IPS-15b (cell line): Measurements from ENCODE around the gene CACNA2D4.

Experiments used
- H3K27me3 ChIP-seq: one replicate; pipeline ENCODE4 v1.6.1; 2013; ENCODE audit warnings: low read length; ENCODE audit not compliant: control insufficient read depth, insufficient read depth
- H3K36me3 ChIP-seq: one replicate; pipeline ENCODE4 v1.6.1; 2013; ENCODE audit warnings: low read length; ENCODE audit not compliant: control insufficient read depth, insufficient read depth
- H3K4me1 ChIP-seq: one replicate; pipeline ENCODE4 v1.6.1; 2013; ENCODE audit warnings: mild to moderate bottlenecking, low read length; ENCODE audit not compliant: control insufficient read depth, insufficient read depth
- H3K4me3 ChIP-seq: one replicate; pipeline ENCODE4 v1.5.1; 2013; ENCODE audit warnings: low read depth, low read length
- H3K9ac ChIP-seq: one replicate; pipeline ENCODE4 v1.6.1; 2013; ENCODE audit warnings: low read depth, mild to moderate bottlenecking, low read length
- H3K9me3 ChIP-seq: one replicate; pipeline ENCODE4 v1.6.1; 2013; ENCODE audit warnings: mild to moderate bottlenecking, low read length; ENCODE audit not compliant: control insufficient read depth, insufficient read depth

CACNA2D4 gene

DNA sequence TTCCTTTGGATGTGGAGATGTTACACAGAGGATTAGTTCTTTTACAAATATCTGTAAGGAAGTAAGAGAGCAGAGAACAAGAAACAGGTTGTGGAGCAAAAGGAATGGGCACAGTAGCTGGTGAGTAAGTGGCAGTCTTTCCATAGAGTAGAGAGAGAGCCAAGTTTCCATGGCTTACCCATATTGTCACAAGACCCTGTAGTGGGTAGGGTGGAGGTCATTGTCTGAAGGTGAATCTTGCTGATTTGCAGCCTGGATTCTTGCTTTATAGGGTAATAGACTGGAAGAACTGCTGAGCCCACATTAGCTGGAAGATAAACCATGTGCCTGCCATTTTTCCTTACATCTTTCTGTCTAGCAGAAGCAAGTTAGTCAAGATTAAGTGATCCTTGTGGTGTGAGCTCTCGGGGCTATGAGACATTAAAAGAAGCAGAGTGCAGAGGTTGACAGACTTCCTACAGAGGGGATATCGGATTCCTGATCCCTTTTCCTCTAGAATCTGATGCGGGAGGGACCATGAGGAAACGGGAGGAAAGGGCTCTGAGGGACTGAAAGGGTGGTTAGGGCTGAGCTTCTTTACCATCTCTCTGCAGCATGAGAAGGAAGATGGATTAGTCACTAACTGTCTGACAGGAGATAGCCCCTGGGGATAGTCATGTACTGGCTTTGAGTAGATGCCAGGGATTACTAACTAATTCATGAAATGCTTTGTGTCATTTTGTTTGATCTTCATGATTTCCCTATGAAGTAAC, 142.1 kb downstream of the CACNA2D4 start:
- no peaks in the 10 kb centered on the region for H3K4me1 ChIP-seq
- H3K4me3 ChIP-seq = no peak overlapping the region
- no peaks in the 10 kb centered on the region for H3K36me3 ChIP-seq
- H3K27me3 ChIP-seq = no peaks in the 10 kb centered on the region
- no peaks in the 10 kb centered on the region for H3K9me3 ChIP-seq
- no peak overlapping the region for H3K9ac ChIP-seq

- no peaks in the 10 kb centered on the region for H3K4me1 ChIP-seq
- H3K9ac ChIP-seq = no peak overlapping the region
- no peaks in the 10 kb centered on the region for H3K36me3 ChIP-seq
- no peak overlapping the region for H3K4me3 ChIP-seq
- H3K9me3 ChIP-seq = no peaks in the 10 kb centered on the region
- no peaks in the 10 kb centered on the region for H3K27me3 ChIP-seq
Observed at GRCh38 chr12:1773937-1774655, 144.4 kb downstream of the CACNA2D4 start.

DNA sequence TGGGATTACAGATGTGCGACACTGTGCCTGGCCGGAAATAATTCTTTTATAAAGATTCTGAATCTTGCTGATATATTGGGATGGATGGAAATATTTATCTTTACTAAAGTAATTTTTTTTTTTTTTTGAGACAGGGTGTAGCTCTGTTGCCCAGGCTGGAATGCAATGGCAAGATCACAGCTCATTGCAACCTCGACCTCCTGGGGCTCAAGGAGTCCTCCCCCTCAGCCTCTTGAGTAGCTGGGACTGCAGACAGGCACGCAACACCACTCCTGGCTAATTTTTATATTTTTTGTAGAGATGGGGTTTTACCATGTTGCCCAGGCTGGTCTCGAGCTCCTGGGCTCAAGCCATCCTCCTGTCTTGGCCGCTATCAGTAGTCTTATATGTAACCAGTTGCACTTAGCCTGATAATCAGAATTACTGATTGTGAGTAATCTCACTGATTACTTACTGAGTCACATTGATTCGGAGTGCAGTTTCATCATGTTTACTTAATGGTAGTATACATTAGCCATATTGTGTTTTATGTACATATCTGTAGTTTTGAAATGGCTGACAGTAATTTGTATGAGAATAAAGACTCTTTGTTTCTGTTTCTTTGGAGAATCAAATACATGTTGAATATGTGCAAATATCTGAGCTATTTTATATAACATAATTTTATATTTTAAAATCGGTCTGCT, 148.5 kb downstream of the CACNA2D4 start:
- Histone ChIP-seq H3K9me3 (no peaks in the 10 kb centered on the region), H3K9ac (no peak overlapping the region), H3K4me3 (no peak overlapping the region), H3K4me1 (no peaks in the 10 kb centered on the region), H3K27me3 (no peaks in the 10 kb centered on the region), H3K36me3 (no peaks in the 10 kb centered on the region)

GRCh38 chr12:1768615-1769014, 149.8 kb downstream of the CACNA2D4 start:
- H3K9me3 ChIP-seq = no peaks in the 10 kb centered on the region
- no peaks in the 10 kb centered on the region for H3K36me3 ChIP-seq
- H3K27me3 ChIP-seq = no peaks in the 10 kb centered on the region
- no peaks in the 10 kb centered on the region for H3K4me1 ChIP-seq
- H3K4me3 ChIP-seq = no peak overlapping the region
- H3K9ac ChIP-seq = no peak overlapping the region

DNA sequence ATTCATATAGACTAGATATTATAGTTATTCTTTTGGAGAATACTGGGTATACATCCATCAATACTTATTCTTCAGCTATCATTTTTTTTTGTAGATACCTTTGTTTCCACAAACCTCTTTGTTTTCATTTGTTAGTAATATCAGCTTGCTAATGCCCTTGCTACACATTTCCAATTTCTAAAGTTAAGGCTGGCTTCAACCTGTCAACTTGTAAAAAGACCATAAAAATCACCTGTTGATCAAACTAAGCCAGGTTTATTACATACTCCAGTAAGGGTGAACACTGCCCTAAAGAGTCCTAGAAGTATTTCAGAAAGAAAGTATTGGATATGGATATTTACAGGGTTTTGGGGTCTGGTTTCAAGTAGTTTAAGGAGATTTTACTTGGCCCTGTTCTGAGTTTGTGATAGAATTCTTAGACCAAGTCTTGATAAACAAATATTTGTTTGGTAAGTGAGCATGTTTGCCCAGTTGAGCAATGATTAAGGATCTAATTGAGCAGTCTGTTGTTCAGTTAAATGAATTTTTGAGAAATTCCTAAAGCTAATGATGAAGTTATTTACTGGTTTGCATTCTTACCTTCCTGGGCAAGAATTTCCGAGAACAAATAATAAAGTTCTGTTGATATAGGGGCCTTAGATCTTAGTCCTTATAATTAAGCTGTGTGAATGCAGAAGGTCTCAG, 150.9 kb downstream of the CACNA2D4 start:
- Histone ChIP-seq H3K9ac (no peak overlapping the region), H3K9me3 (no peaks in the 10 kb centered on the region), H3K4me1 (no peaks in the 10 kb centered on the region), H3K4me3 (no peak overlapping the region), H3K36me3 (no peaks in the 10 kb centered on the region), H3K27me3 (no peaks in the 10 kb centered on the region)

- Histone ChIP-seq H3K36me3 (no peaks in the 10 kb centered on the region), H3K9ac (no peak overlapping the region), H3K4me1 (no peaks in the 10 kb centered on the region), H3K4me3 (no peak overlapping the region), H3K9me3 (no peaks in the 10 kb centered on the region), H3K27me3 (no peaks in the 10 kb centered on the region)
Observed at GRCh38 chr12:1766110-1766509, 152.3 kb downstream of the CACNA2D4 start.

- no peak overlapping the region for H3K4me3 ChIP-seq
- no peaks in the 10 kb centered on the region for H3K27me3 ChIP-seq
- H3K9ac ChIP-seq = no peak overlapping the region
- no peaks in the 10 kb centered on the region for H3K9me3 ChIP-seq
- no peaks in the 10 kb centered on the region for H3K4me1 ChIP-seq
- H3K36me3 ChIP-seq = no peaks in the 10 kb centered on the region
Observed at GRCh38 chr12:1763153-1763552, 155.3 kb downstream of the CACNA2D4 start.

- Histone ChIP-seq H3K27me3 (no peaks in the 10 kb centered on the region), H3K36me3 (no peaks in the 10 kb centered on the region), H3K9me3 (no peaks in the 10 kb centered on the region)
Observed at GRCh38 chr12:1761857-1762256, 156.6 kb downstream of the CACNA2D4 start.

DNA sequence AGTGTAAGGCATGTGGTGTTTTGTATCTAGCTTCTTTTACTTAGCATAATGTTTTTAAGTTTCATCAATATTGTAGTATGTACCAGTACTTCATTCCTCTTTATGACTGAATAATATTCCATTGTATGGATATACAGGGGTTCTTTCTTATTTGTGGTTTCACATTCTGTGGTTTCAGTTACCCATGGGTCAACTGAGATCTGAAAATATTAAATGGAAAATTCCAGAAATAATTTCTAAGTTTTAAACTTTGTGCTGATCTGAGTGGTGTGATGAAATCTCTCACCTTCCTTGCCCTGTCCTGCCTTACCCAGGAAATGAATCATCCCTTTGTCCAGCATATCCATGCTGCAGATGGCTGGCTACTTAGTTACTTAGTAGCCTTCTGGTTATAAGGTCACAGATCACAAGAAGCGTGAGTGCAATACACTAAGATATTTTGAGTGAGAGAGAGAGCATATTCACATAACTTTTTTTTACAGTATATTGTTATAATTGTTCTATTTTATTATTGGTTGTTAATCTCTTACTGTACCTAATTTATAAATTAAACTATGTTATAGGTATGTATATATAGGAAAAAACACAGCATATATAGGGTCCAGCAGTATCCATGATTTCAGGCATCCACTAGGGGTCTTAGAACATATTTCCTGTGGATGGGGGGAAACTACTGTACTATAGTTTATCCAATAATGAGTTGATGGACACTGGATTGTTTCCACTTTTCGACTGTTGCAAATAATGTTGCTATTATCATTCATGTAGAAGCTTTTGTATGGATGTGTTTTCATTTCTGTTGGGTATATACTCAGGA, 157.7 kb downstream of the CACNA2D4 start:
- no peaks in the 10 kb centered on the region for H3K36me3 ChIP-seq
- no peaks in the 10 kb centered on the region for H3K27me3 ChIP-seq
- no peaks in the 10 kb centered on the region for H3K9me3 ChIP-seq
- H3K4me3 ChIP-seq = no peak overlapping the region
- H3K4me1 ChIP-seq = no peaks in the 10 kb centered on the region
- H3K9ac ChIP-seq = no peak overlapping the region

More at GRCh38 chr12:1761857-1762256, 156.6 kb downstream of the CACNA2D4 start:
- Histone ChIP-seq H3K4me1 (no peaks in the 10 kb centered on the region), H3K9ac (no peak overlapping the region), H3K4me3 (no peak overlapping the region)

DNA sequence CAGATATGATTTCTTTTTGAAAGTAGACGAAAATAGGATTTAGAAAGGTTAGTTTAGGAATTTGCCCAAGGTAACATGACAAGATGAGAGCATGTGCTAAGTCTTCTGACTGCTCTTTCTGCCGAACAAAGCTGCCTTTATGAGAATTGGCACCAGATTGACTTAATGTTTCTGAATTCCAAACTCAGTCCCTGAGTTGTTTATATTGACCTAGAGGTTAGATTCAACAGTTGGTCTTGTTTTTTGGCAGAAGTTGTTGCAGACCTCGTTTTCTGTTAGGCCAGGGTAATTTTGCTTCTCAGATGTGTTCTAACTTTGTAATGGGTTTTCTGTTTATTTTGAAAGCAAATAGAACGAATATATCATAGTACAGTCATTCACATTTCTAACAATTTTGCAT, 159.6 kb downstream of the CACNA2D4 start:
- H3K4me3 ChIP-seq = no peak overlapping the region
- no peaks in the 10 kb centered on the region for H3K27me3 ChIP-seq
- H3K36me3 ChIP-seq = no peaks in the 10 kb centered on the region
- no peaks in the 10 kb centered on the region for H3K4me1 ChIP-seq
- H3K9ac ChIP-seq = no peak overlapping the region
- H3K9me3 ChIP-seq = no peaks in the 10 kb centered on the region

- no peaks in the 10 kb centered on the region for H3K27me3 ChIP-seq
- H3K4me3 ChIP-seq = no peak overlapping the region
- no peaks in the 10 kb centered on the region for H3K9me3 ChIP-seq
- H3K9ac ChIP-seq = no peak overlapping the region
- H3K4me1 ChIP-seq = no peaks in the 10 kb centered on the region
- H3K36me3 ChIP-seq = no peaks in the 10 kb centered on the region
Observed at GRCh38 chr12:1758376-1758775, 160.1 kb downstream of the CACNA2D4 start.
